Testis (tissue), 2 donors: ENCODE data around the gene IFNL1.

Experiments used
- CTCF ChIP-seq, 3 experiments: fragments of 450-650 bp in 2 of 3; fragments of 200-600 bp in 1 of 3; sonication (generic) in 1 of 3; IDR thresholded peaks; one replicate each; pipeline ENCODE4 v1.5.1; 2016 to 2019; ENCODE audit warnings: antibody characterized with exemption in 3 of 3, mild to moderate bottlenecking in 2 of 3, moderate library complexity in 1 of 3
- POLR2A ChIP-seq: fragments of 450-650 bp; IDR thresholded peaks from one replicate; pipeline ENCODE4 v1.6.1; 2017; ENCODE audit warnings: antibody characterized with exemption, mild to moderate bottlenecking, moderate library complexity

- TF ChIP-seq CTCF (IDR thresholded peaks at IDR 0.05) (no peak), POLR2A (no peak)
Observed at GRCh38 chr19:39308531-39309304, 12.5 kb downstream of the IFNL1 start.
